IMR-90 (cell line): ENCODE measurements around the gene FEM1B.

Source experiments
- BHLHE40 ChIP-seq: fragments of 150-350 bp; IDR thresholded peaks from 2 replicates; pipeline ENCODE4 v1.6.1; 2016; ENCODE audit warnings: mild to moderate bottlenecking, low read depth, low read length
- MXI1 ChIP-seq: IDR thresholded peaks from 2 replicates; pipeline ENCODE4 v1.6.1; 2012; ENCODE audit warnings: low read depth, mild to moderate bottlenecking, low read length, moderate library complexity, borderline replicate concordance
- POLR2A ChIP-seq: IDR thresholded peaks from 2 replicates; pipeline ENCODE4 v1.6.1; 2012; ENCODE audit warnings: mild to moderate bottlenecking, low read depth, low read length
- RFX5 ChIP-seq: IDR thresholded peaks from 2 replicates; pipeline ENCODE4 v1.8.0; 2012; ENCODE audit warnings: low read depth, mild to moderate bottlenecking, low read length, moderate library complexity
- TF ChIP-seq, protein P1 (sequence below): conservative IDR thresholded peaks from 2 replicates; pipeline ENCODE4 v1.5.1; 2012; ENCODE audit warnings: mild to moderate bottlenecking, low read depth, low read length, improper control_type of control experiment
- TF ChIP-seq, protein P2 (sequence below): fragments of 150-350 bp; IDR thresholded peaks from 2 replicates; pipeline ENCODE4 v1.6.1; 2017; ENCODE audit warnings: mild to moderate bottlenecking, antibody characterized with exemption, low read length, low read depth

DNA sequence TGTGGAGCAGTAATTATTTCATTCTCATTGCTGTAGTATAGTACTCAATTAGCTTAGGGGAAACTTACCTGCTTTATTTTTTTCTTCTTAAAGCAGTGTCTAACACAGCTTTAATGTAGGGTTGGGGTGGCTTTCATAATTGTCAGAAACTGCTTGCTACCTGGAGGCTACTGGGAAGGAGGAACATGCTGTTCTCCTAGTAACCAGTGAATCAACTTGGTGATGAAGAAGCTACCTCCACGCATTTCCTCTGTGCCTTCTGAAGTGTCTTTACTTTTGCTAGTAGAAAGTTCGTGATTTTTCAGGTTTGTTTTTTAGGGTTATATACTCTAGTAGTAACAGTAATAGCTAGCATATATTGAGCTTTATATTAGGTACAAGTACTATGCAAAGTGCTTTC lies 11.5 kb downstream of the FEM1B start:
- TF ChIP-seq RFX5 (no peak), POLR2A (no peak), MXI1 (no peak), BHLHE40 (no peak)
- TF ChIP-seq, protein P1, sequence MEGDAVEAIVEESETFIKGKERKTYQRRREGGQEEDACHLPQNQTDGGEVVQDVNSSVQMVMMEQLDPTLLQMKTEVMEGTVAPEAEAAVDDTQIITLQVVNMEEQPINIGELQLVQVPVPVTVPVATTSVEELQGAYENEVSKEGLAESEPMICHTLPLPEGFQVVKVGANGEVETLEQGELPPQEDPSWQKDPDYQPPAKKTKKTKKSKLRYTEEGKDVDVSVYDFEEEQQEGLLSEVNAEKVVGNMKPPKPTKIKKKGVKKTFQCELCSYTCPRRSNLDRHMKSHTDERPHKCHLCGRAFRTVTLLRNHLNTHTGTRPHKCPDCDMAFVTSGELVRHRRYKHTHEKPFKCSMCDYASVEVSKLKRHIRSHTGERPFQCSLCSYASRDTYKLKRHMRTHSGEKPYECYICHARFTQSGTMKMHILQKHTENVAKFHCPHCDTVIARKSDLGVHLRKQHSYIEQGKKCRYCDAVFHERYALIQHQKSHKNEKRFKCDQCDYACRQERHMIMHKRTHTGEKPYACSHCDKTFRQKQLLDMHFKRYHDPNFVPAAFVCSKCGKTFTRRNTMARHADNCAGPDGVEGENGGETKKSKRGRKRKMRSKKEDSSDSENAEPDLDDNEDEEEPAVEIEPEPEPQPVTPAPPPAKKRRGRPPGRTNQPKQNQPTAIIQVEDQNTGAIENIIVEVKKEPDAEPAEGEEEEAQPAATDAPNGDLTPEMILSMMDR: no peak
- TF ChIP-seq, protein P2, sequence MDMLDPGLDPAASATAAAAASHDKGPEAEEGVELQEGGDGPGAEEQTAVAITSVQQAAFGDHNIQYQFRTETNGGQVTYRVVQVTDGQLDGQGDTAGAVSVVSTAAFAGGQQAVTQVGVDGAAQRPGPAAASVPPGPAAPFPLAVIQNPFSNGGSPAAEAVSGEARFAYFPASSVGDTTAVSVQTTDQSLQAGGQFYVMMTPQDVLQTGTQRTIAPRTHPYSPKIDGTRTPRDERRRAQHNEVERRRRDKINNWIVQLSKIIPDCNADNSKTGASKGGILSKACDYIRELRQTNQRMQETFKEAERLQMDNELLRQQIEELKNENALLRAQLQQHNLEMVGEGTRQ: no peak
